Adipose tissue (tissue), 3 donors: ENCODE results near the gene KLK6. TPM values are rescaled to one million over a fixed set of nuclear protein-coding genes. Genes with fewer than 3 reads are reported as not detected.

Experiments used
- H3K27ac ChIP-seq: one replicate; pipeline ENCODE4 v1.5.1; 2013; ENCODE audit warnings: low read depth, low read length
- WGBS, 3 donors: extraction: QIAGEN DNeasy Blood & Tissue Kit; methylation state at CpG; one replicate each; pipeline ENCODE4 v1.1.7; 2013; 5-methylcytosine and 5-hydroxymethylcytosine counted together
- polyA plus RNA-seq, 3 donors: library from polyadenylated mRNA; stranded (reverse); fragments of 200-250 nt; gene quantifications; one replicate each; pipeline ENCODE4 v1.2.3, GENCODE V29; 2013
- donor health status: healthy with polysubstance abuse.
- donor health status: Bipolar disorder and iron deficiency.
- donor health status: healthy.

The KLK6 gene
- polyA plus RNA-seq, 3 donors, result 0.03 to 0.18 TPM; not detected in 1

DNA sequence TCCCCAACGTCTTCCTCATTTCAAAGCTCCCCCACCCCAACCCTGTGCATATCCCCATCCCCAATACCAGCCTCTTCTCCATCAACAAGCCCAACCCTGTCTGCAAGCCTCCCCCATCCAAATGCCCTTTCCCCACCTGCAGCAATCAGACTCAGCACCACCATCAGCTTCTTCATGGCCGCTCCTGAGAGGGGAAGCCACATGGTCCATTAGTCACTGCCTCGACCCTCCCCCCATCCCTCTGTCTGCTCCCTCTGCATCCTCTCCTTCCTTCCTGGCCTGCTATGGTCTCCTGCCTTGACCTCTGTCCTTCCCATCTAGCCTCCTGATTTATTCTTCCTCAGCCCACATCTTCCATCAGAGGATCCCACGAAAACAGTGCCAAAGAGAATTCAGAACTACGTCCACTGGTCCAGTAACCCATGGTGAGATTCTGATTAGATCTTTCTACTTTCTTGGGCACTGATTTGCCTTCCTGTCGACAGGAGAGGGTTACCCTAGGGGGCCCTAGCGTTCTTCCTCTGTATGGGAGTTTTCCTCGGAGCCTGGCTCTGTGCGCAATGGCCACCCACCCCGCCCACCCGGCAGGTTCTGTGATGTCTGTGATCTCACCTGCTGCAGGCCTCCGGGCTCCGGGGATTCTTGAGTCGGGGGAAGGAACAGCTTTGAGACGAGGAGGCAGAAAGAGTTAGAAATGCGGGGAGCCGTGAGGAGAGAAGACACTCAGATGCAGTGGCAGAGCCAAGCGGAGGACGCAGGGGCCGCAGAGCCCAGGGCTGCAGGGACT is 1.3 kb downstream of the KLK6 start:
- H3K27ac ChIP-seq, result no peak overlapping the region
- WGBS, 3 donors, result 25 to 27% (median 26%) methylated on average over 17 to 20 of the region's 20 CpGs

DNA sequence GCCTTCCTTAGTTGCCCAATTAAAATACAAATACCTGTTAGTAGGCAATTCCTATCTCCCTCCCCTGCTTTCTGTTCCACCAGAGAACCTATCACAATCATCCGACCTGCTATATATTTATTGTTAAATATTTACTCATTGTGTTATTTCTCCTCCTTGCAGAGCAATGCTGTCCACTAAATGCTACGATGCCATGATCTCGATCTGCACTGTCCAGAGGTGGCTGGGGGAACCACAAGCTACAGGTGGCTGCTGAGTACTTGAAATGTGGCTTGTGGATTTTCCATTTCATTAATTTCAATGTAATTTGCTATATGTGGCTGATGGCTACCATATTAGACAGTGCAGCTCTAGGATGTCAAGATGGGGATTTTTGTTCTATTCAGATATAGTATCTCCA is 5.1 kb downstream of the KLK6 start:
- 59 to 91% (median 88%) methylated on average over 3 of the region's 3 CpGs for WGBS, 3 donors
- H3K27ac ChIP-seq, result no peak overlapping the region

DNA sequence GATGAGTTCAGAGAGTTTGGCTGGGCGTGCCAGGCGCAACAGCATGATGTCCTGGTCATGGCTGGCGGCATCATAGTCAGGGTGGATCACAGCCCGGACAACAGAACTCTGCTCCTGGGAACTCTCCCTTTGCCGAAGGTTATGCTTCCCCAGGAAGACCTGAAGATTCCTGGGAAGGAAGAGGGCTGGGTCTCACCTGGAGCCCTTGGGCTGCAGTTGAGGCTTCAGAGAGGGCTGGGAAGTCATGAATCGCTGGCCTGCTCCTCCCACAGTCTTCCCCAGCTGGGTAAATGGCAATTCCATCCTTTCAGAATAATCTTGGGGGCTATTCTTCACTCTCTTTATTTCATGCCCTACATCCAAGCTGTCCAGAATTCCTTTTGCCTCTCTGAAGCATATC is 6.0 kb downstream of the KLK6 start:
- WGBS, 3 donors, result 79 to 88% (median 85%) methylated on average over 6 of the region's 6 CpGs
- no peak overlapping the region for H3K27ac ChIP-seq

DNA sequence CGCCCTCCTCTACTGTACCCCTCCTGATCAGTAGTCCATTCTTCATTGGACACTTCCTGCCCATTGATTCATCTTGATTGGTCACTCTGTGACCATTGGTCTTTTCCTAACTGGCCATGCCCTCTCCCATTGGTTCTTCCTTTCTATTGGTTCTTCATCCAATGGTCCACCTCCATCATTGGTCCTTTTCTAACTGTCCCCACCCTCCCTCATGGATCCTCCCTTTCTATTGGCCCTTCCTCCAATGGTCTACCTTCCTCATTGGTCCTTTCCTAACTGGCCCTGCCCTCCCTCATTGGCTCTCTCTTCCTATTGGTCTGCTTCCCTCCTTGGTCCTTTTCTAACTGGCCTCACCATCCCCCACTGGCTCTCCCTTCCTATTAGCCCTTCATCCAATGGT is 7.1 kb downstream of the KLK6 start:
- H3K27ac ChIP-seq, result no peak overlapping the region
- WGBS, 3 donors, result 60 to 97% (median 94%) methylated on average over 1 of the region's 1 CpG

DNA sequence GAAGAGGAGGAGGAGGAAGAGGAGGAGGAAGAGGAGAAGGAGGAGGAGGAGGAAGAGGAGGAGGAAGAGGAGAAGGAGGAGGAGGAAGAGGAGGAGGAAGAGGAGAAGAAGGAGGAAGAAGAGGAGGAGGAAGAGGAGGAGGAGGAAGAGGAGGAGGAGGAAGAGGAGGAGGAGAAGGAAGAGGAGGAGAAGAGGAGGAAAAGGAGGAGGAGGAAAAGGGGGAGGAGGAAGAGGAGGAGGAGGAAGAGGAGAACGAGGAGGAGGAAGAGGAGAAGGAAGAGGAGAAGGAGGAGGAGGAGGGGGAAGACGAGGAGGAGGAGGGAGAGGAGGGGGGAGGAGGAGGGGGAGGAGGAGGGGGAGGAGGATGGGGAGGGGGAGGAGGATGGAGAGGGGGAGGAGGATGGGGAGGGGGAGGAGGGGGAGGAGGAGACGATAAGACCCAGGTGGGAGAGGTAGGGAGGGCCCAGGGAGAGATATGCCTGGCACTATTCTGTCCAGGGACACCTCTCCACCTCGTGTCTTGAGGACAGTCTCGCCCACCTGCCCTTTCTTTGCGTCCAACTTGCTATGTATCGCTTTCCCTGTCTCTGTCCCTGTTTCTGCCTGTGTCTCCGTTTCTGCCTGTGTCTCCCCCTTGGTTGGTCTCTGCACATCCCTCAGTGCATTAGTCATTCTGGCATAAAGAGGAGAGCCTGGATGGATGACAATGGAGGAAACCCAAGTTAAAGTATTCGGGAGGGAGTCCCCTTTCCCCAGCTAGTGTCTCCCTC is 9.5 kb downstream of the KLK6 start:
- H3K27ac ChIP-seq, result no peak overlapping the region
- 46 to 55% (median 47%) methylated on average over 6 to 7 of the region's 9 CpGs for WGBS, 3 donors

DNA sequence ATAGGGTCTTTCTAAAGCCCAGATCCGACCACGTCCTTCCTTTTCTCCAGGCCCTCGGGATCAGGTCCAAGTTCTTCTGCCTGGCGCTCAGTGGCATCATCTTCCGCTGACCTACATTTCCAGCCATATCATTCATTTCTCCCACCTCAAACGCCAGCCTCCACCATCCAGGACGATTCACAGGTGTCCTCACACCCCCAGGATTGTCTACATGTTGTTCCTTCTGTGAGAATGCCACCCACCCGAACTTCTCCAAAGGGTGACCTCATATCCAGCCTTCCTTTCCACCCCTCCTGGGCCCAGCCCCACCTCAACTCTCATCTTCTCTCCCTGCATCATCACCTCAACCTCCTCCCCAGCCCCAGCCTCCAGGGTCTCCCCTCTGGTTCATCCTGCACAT is 11.8 kb downstream of the KLK6 start:
- H3K27ac ChIP-seq, result no peak overlapping the region
- 61 to 66% (median 65%) methylated on average over 8 of the region's 8 CpGs for WGBS, 3 donors

DNA sequence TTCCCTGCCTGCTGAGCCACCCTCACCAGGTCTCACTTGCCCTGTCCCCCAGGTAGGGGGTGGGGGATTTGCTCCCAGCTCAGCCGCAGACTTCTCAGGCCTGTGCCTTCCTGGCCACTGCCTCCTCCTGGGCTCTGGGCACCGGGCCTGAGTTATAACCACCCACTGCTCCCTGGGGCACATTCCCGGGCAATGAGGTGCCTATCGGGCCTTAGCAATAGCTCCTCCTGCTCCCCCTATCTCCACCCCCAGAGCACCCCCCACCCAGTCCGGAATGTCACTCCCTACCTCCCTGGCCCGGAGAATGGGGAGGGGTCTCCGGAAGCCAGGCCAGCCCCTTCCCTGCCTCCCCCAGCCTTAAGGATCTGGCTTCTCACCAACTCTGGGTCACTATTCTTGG is 16.5 kb downstream of the KLK6 start, which contains the start of gene KLK5:
Gene KLK5 (minus strand): TSS at position 129 of the 400 bp plus-strand sequence. CDS start 381 bp downstream, outside the sequence.
- H3K27ac ChIP-seq, result no peak within 1 kb of the TSS
- 10 to 16% (median 14%) methylated on average over 6 to 7 of the region's 7 CpGs for WGBS, 3 donors

DNA sequence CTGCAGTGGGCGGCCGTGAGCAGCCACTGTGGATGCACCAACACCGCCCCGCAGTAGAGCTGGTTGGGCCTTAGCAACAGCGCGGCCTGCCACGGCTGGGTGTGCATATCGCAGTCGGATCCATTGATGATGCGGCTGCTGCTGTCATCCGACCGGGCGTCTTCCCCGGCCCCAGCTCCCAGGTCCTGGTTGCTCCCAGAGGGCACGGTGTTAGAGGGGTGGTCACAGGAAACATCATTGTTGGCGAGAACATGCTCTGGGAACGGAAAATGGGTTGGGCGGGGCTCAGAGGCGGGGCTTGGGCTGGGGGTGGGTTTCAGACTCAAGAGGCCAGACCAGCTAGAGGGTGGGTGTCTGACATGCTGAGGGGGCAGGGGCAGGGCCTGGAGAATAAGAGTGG is 19.5 kb downstream of the KLK6 start:
- H3K27ac ChIP-seq, result no peak overlapping the region
- 53 to 62% (median 56%) methylated on average over 19 of the region's 19 CpGs for WGBS, 3 donors

DNA sequence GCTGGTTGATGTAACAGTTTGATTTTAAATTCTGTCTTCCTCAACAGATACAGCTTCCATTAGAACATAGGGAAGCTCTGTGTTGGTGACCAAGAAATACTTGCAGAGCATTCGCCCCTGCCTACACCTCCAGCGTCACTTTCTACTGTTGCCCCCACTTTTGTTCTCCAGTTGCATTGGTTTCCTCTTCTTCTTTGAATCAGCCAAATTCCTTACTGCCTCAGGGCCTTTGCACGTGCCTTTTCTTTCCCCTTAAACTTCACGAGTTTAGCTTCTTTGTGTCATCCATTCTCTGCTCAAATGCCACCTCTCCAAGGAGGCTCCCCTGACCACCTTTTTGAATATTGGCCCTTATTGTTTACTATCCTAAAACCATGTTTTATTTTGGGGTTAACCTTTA is 22.3 kb downstream of the KLK6 start:
- WGBS, 3 donors, result 66 to 86% (median 84%) methylated on average over 4 of the region's 4 CpGs
- H3K27ac ChIP-seq, result no peak overlapping the region

DNA sequence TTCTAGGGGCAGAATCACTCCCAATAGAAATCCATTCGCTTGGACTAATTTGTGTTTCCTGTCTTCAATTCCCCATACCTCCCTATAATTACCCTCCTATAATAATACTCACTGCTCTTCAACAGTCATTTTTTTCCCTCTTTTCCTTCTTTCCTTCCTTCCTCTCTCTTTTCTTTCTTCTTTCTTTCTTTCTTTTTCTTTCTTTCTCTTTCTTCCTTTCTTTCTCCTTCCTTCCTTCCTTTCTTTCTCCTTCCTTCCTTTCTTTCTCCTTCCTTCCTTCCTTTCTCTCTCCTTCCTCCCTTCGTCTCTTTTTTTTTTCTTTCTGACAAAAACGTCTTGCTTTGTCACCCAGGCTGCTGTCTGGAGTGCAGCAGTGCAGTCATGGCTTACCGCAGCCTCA is 24.6 kb downstream of the KLK6 start:
- no peak overlapping the region for H3K27ac ChIP-seq
- WGBS, 3 donors, result 62 to 68% (median 67%) methylated on average over 4 of the region's 4 CpGs

DNA sequence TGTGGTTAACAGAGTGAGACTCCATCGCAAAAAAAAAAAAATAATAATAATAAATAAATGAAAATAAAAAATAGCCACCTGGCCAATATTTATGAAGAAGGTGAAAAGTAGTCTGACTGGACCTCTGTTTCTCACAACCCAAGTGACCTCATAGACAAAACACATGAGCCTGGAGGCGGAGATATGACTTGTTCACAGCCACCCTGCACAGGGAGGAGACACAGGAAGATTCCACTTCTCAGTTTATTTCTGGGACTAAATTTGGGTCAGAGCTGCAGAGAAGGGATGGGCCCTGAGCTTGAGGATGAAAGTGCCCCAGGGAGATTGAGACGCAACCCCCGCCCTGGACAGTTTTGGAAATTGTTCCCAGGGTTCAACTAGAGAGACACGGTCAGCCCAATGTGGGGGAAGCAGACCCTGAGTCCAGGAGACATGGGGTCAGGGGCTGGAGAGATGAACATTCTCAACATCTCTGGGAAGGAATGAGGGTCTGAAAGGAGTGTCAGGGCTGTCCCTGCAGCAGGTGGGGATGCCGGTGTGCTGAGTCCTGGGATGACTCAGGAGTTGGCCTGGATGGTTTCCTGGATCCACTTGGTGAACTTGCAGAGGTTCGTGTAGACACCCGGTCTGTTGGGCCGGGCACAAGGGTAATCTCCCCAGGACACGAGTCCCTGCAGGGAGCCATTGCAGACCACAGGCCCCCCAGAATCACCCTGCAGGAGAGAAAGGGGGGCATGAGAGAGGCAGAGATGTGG is 26.1 kb downstream of the KLK6 start:
- 76 to 82% (median 80%) methylated on average over 10 of the region's 10 CpGs for WGBS, 3 donors
- no peak overlapping the region for H3K27ac ChIP-seq

DNA sequence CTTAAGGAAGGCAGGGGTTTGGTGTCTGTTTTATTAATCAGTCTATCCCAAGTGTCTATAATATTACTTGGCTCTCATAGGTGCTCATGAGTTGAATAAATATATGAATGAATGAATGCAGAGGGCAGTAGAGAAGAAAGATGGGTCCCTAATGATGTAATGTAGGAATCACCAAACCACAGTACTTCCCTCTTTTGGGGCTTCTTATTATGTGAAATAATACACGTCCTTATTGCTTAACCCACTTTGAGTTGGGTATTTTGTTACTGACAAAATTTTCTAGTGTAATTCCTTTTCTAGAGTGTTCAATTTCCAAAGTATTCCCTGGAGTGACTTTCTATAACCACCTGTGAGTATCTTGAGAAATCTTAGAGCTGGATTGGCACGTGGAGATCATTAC is 29.8 kb downstream of the KLK6 start:
- 52 to 69% (median 60%) methylated on average over 2 of the region's 2 CpGs for WGBS, 3 donors

DNA sequence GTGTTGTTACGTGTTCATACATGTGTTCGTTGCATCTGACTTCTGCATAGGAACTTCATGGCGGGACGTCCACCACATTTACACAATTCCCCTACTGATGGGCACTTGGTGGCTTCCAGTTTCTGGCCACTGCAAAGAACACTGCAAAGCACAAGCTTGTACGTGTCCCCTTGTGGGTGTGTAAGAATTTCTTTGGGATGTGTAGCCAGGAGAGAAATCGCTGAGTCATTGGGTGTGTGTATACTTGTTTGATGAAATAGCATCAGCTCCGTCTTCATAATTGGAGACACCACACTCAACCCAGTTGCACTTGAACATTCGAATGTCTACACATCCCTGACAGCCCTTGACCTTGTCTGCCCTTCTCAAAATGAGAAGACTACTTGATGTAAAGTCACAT is 35.8 kb downstream of the KLK6 start:
- no peak overlapping the region for H3K27ac ChIP-seq
- WGBS, 3 donors, result 69 to 73% (median 72%) methylated on average over 8 of the region's 8 CpGs

More for the DNA sequence above, 29.8 kb downstream of the KLK6 start:
- H3K27ac ChIP-seq, result no peak overlapping the region

DNA sequence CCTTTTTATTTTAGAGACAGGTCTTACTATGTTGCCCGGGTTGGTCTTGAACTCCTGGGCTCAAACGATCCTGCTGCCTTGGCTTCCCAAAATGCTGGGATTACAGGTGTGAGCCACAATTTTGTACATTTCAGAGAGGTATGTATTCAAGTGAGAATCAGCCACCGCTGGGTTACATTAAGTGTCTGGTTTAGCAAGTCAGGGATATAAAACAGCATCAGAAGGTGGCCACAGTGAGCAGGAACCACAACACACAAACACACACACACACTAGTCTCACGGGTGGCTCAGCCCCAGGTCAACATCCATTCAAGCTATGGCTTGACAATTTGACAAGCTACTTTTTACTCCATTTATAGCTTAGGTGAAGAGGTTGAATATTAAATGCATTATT is 36.7 kb downstream of the KLK6 start:
- WGBS, 3 donors, result 51 to 60% (median 55%) methylated on average over 4 of the region's 4 CpGs
- no peak overlapping the region for H3K27ac ChIP-seq

DNA sequence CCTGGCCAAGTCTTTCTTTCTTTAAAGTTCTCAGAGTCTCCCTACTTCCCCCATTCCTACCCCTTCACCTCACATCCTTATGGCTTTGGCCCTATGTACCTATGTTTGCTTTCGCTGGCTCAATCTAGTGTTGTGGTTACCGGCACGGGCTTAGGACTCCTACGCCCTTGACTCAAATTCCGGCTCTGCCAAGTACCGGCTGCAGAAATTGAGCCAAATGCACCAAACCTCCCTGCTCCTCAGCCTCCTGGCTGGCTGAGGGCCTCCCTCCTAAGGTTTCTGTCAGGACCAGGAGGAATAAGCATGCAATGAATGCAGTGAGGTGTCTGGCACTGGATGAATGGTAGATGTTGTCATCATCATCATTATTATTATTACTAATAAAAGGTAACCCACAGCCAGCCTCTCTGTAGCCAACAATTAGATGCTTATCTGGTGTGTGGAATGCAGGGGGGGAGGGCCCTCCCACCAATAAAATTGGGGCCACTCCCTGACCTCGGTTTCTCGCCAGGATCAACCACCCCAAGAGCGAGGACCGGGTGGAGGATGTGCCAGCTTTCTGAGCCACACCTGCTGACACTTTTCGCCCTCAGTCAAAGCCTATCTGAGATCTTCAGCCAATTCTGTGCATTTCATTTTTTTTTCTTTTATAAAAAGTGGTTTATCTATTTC is 37.2 kb downstream of the KLK6 start:
- no peak overlapping the region for H3K27ac ChIP-seq
- WGBS, 3 donors, result 73 to 75% (median 74%) methylated on average over 11 of the region's 11 CpGs

DNA sequence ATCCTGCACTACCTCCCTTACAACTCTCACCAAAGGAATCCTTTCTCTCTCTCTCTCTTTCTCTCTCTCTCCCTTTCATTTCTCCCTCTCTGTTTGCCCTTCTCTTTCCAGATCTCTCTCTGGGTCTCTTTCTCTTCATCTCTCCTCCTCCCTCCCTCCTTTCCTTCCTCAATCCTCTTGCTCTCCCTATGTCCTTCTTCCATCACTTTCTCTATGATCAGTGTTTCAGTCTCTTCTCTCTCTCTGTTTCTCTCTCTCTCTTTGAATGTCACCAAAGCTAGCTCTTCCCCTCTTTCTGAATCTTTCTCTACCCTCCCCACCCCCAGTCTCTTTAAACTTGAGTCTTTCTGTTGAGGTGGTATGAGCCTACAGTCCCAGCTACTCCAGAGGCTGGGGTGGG is 38.4 kb downstream of the KLK6 start:
- no peak overlapping the region for H3K27ac ChIP-seq

DNA sequence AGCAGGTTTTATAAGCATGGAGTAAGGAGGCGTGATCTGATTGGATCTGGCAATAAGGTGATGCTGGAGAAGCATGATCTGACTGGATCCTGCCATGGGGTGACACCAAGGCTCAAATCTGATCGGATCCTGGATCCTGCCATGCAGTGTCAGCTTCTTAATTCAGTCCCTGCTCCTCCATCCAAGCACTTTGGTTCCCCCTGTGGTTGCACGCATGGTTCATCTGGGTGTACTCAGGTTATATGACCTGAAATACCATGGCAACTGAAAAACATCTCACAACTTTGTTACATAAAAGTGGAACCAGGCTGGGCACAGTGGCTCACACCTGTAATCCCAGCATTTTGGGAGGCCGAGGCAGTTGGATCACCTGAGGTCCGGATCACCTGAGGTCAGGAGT is 40.6 kb downstream of the KLK6 start:
- 62 to 79% (median 77%) methylated on average over 5 of the region's 5 CpGs for WGBS, 3 donors
- H3K27ac ChIP-seq, result no peak overlapping the region

DNA sequence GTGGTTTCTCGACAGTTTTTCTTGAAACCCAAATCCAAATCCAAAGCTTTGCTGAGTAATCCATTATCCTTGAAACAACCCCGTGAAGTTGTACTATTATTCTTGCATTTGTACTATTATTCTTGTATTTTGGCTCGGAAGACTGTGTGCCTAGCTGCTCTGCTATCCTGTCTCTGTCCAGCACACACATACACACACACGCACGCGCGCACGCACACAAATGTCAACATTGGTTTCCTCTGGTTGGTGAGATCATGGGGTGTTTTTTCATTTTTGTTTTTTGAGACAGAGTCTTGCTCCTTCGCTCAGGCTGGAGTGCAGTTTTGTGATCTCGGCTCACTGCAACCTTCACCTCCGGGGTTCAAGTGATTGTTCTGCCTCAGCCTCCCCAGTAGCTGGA is 43.2 kb downstream of the KLK6 start:
- H3K27ac ChIP-seq, result no peak overlapping the region
- 70 to 79% (median 71%) methylated on average over 11 of the region's 11 CpGs for WGBS, 3 donors

DNA sequence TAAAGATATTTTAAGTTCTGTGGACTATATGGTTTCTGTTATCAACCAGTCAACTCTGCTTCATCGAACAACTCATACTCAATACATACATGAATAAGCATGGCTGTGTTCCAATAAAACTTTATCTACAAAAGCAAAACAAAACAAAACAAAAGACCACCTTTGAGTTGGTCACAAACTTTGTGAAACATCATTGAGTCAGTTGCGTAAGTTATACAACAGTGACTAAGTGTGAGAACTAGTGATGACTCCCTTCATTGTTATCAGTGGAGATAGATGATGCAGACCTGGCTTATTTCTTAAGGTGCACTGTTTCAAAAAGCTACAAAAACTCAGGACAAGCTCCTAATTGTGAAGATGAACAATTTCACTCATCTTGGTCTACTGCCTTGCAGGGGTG is 43.7 kb downstream of the KLK6 start:
- 88 to 94% (median 90%) methylated on average over 2 of the region's 2 CpGs for WGBS, 3 donors
- no peak overlapping the region for H3K27ac ChIP-seq
